ENCODE data around the gene LMBRD1.
A peak's percentile ranks its signal among the peaks of the same experiment; 100 is the strongest.
"Not testable (repeated sequence)": the region's sequence is repeated elsewhere in the genome, so short reads cannot be mapped to it uniquely, and the experiment has no call there.

LMBRD1 gene

GRCh38 chr6:69796642-69797390 is at the start of gene LMBRD1:
LMBRD1 (minus strand) TSS chr6:69797010; CDS start chr6:69796881, 129 bp downstream.
- DNase-seq, result peak; percentile 93

- DNase-seq, result no peak
Measured at GRCh38 chr6:69846312-69846711, 49.5 kb upstream of the LMBRD1 start.

GRCh38 chr6:69843189-69843588 is 46.4 kb upstream of the LMBRD1 start:
- DNase-seq, result no peak

- DNase-seq, result no peak
Measured at GRCh38 chr6:69841862-69842261, 45.1 kb upstream of the LMBRD1 start.

GRCh38 chr6:69835414-69836179 is 38.8 kb upstream of the LMBRD1 start:
- DNase-seq, result peak; percentile 30

- DNase-seq, result no peak
Measured at GRCh38 chr6:69832558-69832957, 35.7 kb upstream of the LMBRD1 start.

- no peak for DNase-seq
Measured at GRCh38 chr6:69827276-69827893, 30.6 kb upstream of the LMBRD1 start.

- no peak for DNase-seq
Measured at GRCh38 chr6:69825904-69826303, 29.1 kb upstream of the LMBRD1 start.

- DNase-seq, result not testable (repeated sequence)
Measured at GRCh38 chr6:69824355-69824754, 27.5 kb upstream of the LMBRD1 start.

GRCh38 chr6:69820438-69820837 is 23.6 kb upstream of the LMBRD1 start:
- DNase-seq, result no peak

- no peak for DNase-seq
Measured at GRCh38 chr6:69820018-69820417, 23.2 kb upstream of the LMBRD1 start.

- DNase-seq, result no peak
Measured at GRCh38 chr6:69819138-69819537, 22.3 kb upstream of the LMBRD1 start.

GRCh38 chr6:69818223-69818930 is 21.6 kb upstream of the LMBRD1 start:
- no peak for DNase-seq

- DNase-seq, result no peak
Measured at GRCh38 chr6:69817358-69817757, 20.5 kb upstream of the LMBRD1 start.

- no peak for DNase-seq
Measured at GRCh38 chr6:69816569-69816968, 19.8 kb upstream of the LMBRD1 start.

- no peak for DNase-seq
Measured at GRCh38 chr6:69816026-69816425, 19.2 kb upstream of the LMBRD1 start.

- DNase-seq, result no peak
Measured at GRCh38 chr6:69813508-69813907, 16.7 kb upstream of the LMBRD1 start.

- DNase-seq, result no peak
Measured at GRCh38 chr6:69812746-69813427, 16.1 kb upstream of the LMBRD1 start.

- DNase-seq, result no peak
Measured at GRCh38 chr6:69802995-69803394, 6.2 kb upstream of the LMBRD1 start.

- no peak for DNase-seq
Measured at GRCh38 chr6:69801711-69802110, 4.9 kb upstream of the LMBRD1 start.

GRCh38 chr6:69801225-69801624 is 4.4 kb upstream of the LMBRD1 start:
- no peak for DNase-seq

- not testable (repeated sequence) for DNase-seq
Measured at GRCh38 chr6:69798796-69799195, 2.0 kb upstream of the LMBRD1 start.
